ENCODE data around the gene EPHA1.

The EPHA1 gene

GRCh38 chr7:143447466-143447865, 38.8 kb upstream of the EPHA1 start:
- H3K27ac Mint-ChIP-seq: no peak overlapping the region
- H3K4me3 Mint-ChIP-seq: no peak overlapping the region
- TF ChIP-seq CTCF (IDR thresholded peaks at IDR 0.05): no peak
- no peaks in the 10 kb centered on the region for H3K9me3 Mint-ChIP-seq
- H3K4me1 Mint-ChIP-seq: no peaks in the 10 kb centered on the region
- no peaks in the 10 kb centered on the region for H3K36me3 Mint-ChIP-seq (ENCODE audit: low read depth)
- peaks cover 3% of the 10 kb centered on the region for H3K27me3 Mint-ChIP-seq (ENCODE audit: low read depth, poor library complexity)
- no peak for DNase-seq

GRCh38 chr7:143444785-143445184, 36.1 kb upstream of the EPHA1 start:
- no peaks in the 10 kb centered on the region for H3K27me3 Mint-ChIP-seq (ENCODE audit: low read depth, poor library complexity)
- TF ChIP-seq CTCF (IDR thresholded peaks at IDR 0.05): no peak
- no peak overlapping the region for H3K27ac Mint-ChIP-seq
- H3K9me3 Mint-ChIP-seq: no peaks in the 10 kb centered on the region
- H3K4me3 Mint-ChIP-seq: no peak overlapping the region
- no peaks in the 10 kb centered on the region for H3K4me1 Mint-ChIP-seq
- no peaks in the 10 kb centered on the region for H3K36me3 Mint-ChIP-seq (ENCODE audit: low read depth)
- DNase-seq: no peak

- Mint-ChIP-seq H3K9me3 (no peaks in the 10 kb centered on the region), H3K27me3 (ENCODE audit: low read depth, poor library complexity) (no peaks in the 10 kb centered on the region), H3K4me3 (no peak overlapping the region), H3K36me3 (ENCODE audit: low read depth) (no peaks in the 10 kb centered on the region), H3K4me1 (no peaks in the 10 kb centered on the region), H3K27ac (no peak overlapping the region)
- DNase-seq: no peak
- TF ChIP-seq CTCF (IDR thresholded peaks at IDR 0.05): no peak
Observed at GRCh38 chr7:143444063-143444782, 35.6 kb upstream of the EPHA1 start.

GRCh38 chr7:143443153-143443552, 34.5 kb upstream of the EPHA1 start, which contains the start of gene TAS2R60:
TSS of gene TAS2R60 (plus strand) at chr7:143443453. CDS start at chr7:143443453, 0 bp downstream.
- Mint-ChIP-seq H3K4me3 (no peak within 1 kb of the TSS), H3K36me3 (ENCODE audit: low read depth) (no peaks in the 10 kb centered on the region), H3K27me3 (ENCODE audit: low read depth, poor library complexity) (no peaks in the 10 kb centered on the region), H3K4me1 (no peaks in the 10 kb centered on the region), H3K9me3 (no peaks in the 10 kb centered on the region), H3K27ac (no peak within 1 kb of the TSS)
- DNase-seq: no peak
- TF ChIP-seq CTCF (IDR thresholded peaks at IDR 0.05): no peak

GRCh38 chr7:143439866-143440265, 31.2 kb upstream of the EPHA1 start:
- Mint-ChIP-seq H3K9me3 (no peaks in the 10 kb centered on the region), H3K27ac (no peak overlapping the region), H3K27me3 (ENCODE audit: low read depth, poor library complexity) (peaks cover 2% of the 10 kb centered on the region), H3K36me3 (ENCODE audit: low read depth) (no peaks in the 10 kb centered on the region), H3K4me3 (no peak overlapping the region), H3K4me1 (no peaks in the 10 kb centered on the region)
- DNase-seq: no peak
- TF ChIP-seq CTCF (IDR thresholded peaks at IDR 0.05): no peak

GRCh38 chr7:143437578-143437977, 28.9 kb upstream of the EPHA1 start:
- no peak overlapping the region for H3K4me3 Mint-ChIP-seq
- TF ChIP-seq CTCF (IDR thresholded peaks at IDR 0.05): no peak
- no peak overlapping the region for H3K27ac Mint-ChIP-seq
- no peaks in the 10 kb centered on the region for H3K36me3 Mint-ChIP-seq (ENCODE audit: low read depth)
- H3K4me1 Mint-ChIP-seq: no peaks in the 10 kb centered on the region
- H3K27me3 Mint-ChIP-seq (ENCODE audit: low read depth, poor library complexity): peaks cover 7% of the 10 kb centered on the region
- H3K9me3 Mint-ChIP-seq: no peaks in the 10 kb centered on the region
- DNase-seq: no peak

Measured in nephron progenitor cell (in vitro differentiated cells).